Tibial nerve (tissue), 3 donors: ENCODE results near the gene LRP3.
"Not testable (repeated sequence)": the region's sequence is repeated elsewhere in the genome, so short reads cannot be mapped to it uniquely, and the experiment has no call there.

ENCODE experiments used
- POLR2A ChIP-seq, 2 donors: fragments of 450-650 bp; IDR thresholded peaks; one replicate each; pipeline ENCODE4 v1.6.1; 2017; ENCODE audit warnings: antibody characterized with exemption in 2 of 2, mild to moderate bottlenecking in 2 of 2, moderate library complexity in 2 of 2
- TF ChIP-seq, protein P1 (sequence below), 5 experiments: fragments of 200-600 bp in 3 of 5; fragments of 450-650 bp in 2 of 5; sonication (generic) in 3 of 5; IDR thresholded peaks; one replicate each; pipeline ENCODE4 v1.5.1; 2016 to 2019; ENCODE audit warnings: antibody characterized with exemption in 5 of 5, mild to moderate bottlenecking in 3 of 5, moderate library complexity in 2 of 5

DNA sequence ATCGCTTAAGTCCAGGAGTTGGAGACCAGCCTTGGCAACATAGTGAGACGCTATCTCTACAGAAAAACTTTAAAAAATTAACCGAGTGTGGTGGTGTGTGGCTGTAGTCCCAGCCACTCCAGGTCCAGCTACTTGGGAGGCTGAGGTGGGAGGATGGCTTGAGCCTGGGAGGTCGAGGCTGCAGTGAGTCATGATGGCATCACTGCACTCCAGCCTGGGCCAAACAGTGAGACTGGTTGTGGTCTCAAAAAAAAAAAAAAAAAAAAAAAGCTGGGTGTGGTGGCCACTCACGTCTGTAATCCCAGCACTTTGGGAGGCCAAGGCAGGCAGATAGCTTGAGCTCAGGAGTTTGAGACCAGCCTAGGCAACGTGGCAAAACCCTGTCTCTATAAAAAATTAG lies 28.1 kb upstream of the LRP3 start:
- not testable (repeated sequence) for TF ChIP-seq POLR2A (IDR thresholded peaks at IDR 0.05)
- TF ChIP-seq, protein P1, sequence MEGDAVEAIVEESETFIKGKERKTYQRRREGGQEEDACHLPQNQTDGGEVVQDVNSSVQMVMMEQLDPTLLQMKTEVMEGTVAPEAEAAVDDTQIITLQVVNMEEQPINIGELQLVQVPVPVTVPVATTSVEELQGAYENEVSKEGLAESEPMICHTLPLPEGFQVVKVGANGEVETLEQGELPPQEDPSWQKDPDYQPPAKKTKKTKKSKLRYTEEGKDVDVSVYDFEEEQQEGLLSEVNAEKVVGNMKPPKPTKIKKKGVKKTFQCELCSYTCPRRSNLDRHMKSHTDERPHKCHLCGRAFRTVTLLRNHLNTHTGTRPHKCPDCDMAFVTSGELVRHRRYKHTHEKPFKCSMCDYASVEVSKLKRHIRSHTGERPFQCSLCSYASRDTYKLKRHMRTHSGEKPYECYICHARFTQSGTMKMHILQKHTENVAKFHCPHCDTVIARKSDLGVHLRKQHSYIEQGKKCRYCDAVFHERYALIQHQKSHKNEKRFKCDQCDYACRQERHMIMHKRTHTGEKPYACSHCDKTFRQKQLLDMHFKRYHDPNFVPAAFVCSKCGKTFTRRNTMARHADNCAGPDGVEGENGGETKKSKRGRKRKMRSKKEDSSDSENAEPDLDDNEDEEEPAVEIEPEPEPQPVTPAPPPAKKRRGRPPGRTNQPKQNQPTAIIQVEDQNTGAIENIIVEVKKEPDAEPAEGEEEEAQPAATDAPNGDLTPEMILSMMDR (IDR thresholded peaks at IDR 0.05), result not testable (repeated sequence)
